ENCODE data around the gene PLEKHM1.
"Not testable (repeated sequence)": the region's sequence is repeated elsewhere in the genome, so short reads cannot be mapped to it uniquely, and the experiment has no call there.

The PLEKHM1 gene

GRCh38 chr17:45460422-45460821 lies 30.1 kb downstream of the PLEKHM1 start:
- not testable (repeated sequence) for DNase-seq

- not testable (repeated sequence) for DNase-seq
These were observed 36.2 kb downstream of the PLEKHM1 start for GRCh38 chr17:45454341-45454740.

DNA sequence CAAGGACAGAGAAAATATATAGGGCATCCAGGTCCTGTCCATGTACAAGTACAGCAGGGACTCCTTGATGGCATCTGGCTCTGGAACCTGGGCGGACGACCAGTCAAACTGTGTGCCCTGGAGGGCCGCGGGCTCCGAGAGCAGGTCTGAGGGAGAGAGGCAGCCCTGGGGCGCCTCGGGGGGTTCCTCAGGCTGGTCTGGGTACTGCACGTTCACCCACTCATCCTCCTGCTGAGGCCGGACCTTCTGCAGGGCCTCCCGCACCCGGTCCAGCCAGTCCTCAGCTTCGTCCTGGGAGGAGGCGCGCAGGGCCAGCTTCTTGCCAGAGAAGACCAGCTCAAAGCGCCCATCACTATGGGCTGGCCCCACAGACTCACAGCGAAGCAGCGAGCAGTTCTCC lies 36.8 kb downstream of the PLEKHM1 start:
- not testable (repeated sequence) for DNase-seq

DNA sequence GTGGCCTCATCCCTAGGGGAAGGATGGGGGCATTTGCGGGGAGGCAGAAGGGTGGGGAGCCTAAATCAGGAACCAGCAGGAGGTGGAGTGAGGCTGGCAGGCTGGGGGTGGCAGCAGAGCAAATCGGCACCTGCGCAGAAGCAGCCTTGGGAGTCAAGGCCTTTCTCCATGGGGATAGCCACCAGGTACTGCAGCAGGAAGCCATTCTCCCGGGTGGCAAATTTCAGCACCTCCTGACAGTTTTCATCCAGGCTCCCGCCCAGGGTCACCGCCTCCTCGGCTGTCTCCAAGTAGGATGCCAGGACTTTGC lies 37.3 kb downstream of the PLEKHM1 start:
- DNase-seq: not testable (repeated sequence)

- DNase-seq: not testable (repeated sequence)
These were observed 37.9 kb downstream of the PLEKHM1 start for GRCh38 chr17:45452329-45453224.

GRCh38 chr17:45451660-45452059 lies 38.9 kb downstream of the PLEKHM1 start:
- not testable (repeated sequence) for DNase-seq

DNA sequence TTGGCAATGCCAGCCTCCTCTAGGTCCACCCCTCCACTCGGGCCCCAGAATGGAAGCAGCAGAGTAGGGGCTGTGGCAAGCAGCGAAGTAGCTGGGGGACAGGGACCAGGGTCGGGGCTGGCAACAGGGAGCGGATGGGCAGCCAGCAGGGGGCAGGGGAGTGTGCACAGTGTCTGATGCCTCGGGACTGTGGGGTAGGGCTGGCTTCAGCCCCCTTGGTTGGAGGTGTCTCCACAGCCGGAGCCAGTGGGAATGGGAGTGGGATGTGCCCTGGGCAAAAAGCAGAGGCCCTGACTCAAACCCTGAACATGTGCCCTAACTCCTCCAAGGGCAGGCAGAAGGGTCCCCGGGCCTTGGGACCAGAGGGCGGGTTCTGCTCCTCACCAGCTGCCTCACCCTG lies 39.4 kb downstream of the PLEKHM1 start:
- DNase-seq: no peak

- DNase-seq: not testable (repeated sequence)
These were observed 40.7 kb downstream of the PLEKHM1 start for GRCh38 chr17:45449708-45450329.

DNA sequence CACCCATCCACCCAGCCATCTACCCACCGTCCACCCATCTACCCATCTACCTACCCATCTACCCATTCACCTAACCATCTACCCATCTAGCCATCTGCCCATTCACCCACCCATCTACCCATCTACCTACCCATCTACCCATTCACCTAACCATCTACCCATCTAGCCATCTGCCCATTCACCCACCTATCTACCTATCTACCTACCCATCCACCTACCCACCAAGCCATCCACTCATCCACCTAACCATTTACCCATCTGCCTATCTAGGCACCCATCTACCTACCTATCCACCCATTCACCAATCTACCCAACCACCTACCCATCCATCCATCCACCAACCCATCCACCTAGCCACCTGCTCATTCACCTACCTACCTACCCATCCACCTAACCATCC lies 41.3 kb downstream of the PLEKHM1 start:
- DNase-seq: not testable (repeated sequence)

GRCh38 chr17:45448483-45448882 lies 42.0 kb downstream of the PLEKHM1 start:
- DNase-seq: not testable (repeated sequence)

- DNase-seq: not testable (repeated sequence)
These were observed 42.5 kb downstream of the PLEKHM1 start for GRCh38 chr17:45448066-45448465.

- not testable (repeated sequence) for DNase-seq
These were observed 42.9 kb downstream of the PLEKHM1 start for GRCh38 chr17:45447650-45448049.

GRCh38 chr17:45446872-45447625 lies 43.5 kb downstream of the PLEKHM1 start:
- not testable (repeated sequence) for DNase-seq

DNA sequence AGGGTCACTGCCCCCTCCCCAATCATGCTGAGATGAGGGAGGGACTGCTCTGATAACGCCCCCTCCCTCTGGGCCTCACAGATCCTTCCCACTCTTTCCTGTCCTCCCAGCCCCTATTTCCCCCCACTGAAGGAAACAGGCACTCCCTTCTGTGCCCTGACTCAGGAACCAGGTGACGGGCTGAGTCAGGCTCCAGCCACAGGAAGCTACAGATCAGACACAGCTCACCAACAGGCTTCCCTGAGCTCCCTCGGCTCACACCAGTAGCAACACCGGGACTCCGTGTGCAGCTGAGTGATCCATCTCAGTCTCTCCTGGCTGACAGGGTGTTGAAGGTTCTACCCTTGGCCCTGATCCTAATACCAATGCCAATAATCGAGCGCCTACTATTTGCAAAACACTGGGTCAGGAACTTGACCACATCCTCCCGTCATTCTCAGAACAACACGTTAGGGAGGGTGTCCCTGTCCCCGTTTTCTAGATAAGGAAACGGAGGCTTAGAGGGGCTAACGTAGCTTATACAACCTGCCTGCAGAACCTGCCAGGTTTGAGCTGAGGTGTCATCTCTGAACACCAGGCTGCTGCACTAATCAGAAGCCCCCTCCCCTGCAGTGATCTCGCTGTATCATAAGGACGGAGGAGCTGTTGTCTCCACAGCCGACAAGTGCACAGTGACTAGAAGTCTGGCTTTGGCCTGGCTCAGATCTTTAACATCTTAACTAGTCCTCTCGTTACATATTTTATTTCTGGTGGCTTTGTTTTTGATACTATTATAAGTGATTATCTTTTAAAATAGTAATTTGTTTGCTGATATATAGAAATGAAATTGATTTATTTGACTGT lies 44.4 kb downstream of the PLEKHM1 start:
- DNase-seq: not testable (repeated sequence)

DNA sequence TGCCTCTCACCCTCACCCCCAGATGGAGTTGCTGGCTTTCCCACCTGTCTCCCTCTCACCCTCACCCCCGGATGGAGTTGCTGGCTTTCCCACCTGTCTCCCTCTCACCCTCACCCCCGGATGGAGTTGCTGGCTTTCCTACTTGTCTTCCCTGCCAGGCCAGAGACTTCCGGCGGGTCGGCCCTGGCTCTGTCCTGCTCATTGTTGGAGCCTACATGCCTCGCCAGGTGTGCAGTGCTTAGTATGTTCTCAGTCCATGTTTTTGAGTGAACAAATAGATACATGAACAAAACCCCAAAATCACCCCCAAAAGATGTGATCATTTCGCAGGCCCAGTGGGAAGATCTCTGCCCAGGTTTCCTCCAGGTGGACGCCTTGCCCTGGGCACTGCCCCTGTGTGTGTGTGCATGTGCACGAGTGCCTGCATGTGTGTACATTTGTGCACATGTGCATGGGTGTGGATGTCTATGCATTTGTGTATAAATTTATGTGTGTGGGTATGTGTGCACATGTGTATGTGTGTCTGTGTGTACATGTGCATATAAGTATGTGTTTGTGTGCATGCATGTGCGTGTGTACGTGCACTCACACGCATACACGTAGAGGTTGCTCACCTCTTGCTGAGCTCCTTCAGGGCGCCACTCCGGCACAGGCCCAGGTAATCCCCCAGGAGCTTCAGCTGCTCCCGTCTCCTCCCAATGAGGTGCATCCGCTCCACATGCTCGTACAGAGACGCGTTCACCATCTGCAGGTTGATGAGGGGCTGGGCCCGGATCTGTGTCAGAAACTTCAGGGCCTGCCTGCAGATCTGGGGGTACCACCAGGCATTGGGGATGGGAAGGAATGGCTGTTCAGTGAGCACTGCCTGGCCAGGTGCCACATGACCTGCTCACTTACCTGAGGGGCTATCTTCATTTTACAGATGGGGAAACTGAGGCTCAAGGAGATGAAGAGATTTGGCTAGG lies 45.4 kb downstream of the PLEKHM1 start:
- DNase-seq: not testable (repeated sequence)

DNA sequence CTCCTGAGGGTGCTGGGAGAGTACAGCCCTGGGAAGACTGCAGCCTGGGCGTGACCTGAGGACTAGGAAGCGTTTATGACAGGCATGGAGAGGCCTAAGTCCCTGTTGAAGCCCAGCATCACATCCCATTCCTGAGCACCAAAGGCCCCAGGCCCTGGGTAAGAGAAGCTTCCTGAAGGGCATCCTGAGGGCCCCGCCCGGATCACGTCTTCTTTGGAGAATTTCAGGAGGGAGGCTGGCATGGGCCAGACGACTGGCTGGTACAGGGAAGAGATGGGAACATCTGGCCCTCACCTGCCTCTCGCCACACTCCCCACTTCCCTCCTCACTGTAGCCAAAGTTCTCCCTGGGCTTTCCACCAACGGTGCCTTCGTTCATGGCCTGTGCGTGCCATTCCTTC lies 46.2 kb downstream of the PLEKHM1 start:
- not testable (repeated sequence) for DNase-seq

- not testable (repeated sequence) for DNase-seq
These were observed 46.9 kb downstream of the PLEKHM1 start for GRCh38 chr17:45443371-45444260.

- no peak for DNase-seq
These were observed 48.8 kb downstream of the PLEKHM1 start for GRCh38 chr17:45441526-45442310.

DNA sequence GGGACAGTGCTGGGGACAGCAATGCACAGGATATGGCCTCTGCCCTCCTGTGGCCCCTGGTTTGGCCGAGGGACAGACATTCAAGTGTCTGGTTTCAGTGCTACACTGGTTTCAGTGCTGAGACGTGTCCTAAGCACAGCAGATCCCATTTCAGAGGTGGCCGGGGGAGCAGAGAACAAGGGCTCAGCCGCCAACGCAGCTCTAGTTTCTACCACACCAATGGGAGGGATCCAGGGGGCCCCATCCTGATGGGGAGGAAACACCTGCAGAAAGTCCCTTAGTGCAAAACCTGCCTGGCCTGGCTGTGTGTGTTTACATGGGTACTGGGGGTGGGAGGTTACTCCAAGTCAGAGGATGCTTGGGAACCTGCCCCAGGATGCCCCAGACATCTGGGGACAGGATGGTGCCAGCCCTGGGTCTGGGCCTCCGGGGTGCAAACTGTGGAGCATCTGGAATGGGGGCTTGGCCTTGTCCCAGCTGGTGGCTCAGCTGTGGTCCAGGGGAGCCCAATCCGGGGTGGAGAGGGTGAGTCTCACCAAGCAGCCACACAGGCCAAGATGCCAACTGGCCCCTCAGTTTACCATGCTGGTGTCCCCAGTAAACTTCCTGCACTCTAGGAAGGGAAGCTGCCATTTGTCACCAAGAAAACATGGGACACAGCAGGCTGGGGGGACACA lies 49.5 kb downstream of the PLEKHM1 start:
- not testable (repeated sequence) for DNase-seq

All from GOT3 (cell line).